ENCODE measurements around the gene KCNMA1.

The KCNMA1 gene

GRCh38 chr10:77120666-77121376 lies 516.8 kb downstream of the KCNMA1 start:
- DNase-seq: no peak

GRCh38 chr10:77120012-77120411 lies 517.6 kb downstream of the KCNMA1 start:
- no peak for DNase-seq

GRCh38 chr10:77118603-77119282 lies 518.9 kb downstream of the KCNMA1 start:
- DNase-seq: no peak

DNA sequence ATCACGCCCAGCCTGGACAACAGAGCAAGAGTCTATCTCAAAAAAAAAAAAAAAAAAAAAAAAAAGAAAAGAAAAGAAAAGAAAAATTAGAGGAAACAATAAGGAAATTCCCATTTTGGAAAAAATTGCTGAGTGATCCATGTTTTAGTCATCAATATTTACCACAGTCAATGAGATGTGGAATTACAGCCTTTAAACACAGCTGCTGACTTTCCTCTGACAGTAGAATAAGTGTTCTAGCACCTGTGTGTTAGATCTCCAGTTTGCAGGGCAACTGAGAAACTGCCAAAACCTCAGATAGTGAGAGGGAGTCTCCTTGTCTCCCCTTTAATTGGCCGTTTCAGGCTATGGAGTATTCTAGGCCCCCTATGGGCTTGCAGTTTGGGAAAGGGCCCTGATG lies 520.1 kb downstream of the KCNMA1 start:
- no peak for DNase-seq

DNA sequence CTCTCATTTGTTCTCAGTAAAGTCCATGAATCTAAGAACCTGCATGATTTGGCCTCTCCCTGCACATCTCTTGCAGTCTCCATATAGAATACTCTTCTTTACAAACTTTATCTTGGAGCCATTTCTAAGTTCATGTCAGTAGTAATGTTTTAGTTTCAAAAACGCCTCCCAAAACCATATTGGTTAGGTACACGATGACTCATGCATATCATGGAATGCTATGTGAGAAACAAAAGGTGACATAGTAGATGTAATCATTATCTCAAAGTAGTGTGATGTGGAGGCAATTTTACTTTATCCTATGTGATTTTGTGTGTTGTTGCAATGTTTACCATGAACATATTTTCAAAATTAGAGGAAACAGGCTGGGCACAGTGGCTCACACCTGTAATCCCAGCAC lies 520.7 kb downstream of the KCNMA1 start:
- DNase-seq: no peak

DNA sequence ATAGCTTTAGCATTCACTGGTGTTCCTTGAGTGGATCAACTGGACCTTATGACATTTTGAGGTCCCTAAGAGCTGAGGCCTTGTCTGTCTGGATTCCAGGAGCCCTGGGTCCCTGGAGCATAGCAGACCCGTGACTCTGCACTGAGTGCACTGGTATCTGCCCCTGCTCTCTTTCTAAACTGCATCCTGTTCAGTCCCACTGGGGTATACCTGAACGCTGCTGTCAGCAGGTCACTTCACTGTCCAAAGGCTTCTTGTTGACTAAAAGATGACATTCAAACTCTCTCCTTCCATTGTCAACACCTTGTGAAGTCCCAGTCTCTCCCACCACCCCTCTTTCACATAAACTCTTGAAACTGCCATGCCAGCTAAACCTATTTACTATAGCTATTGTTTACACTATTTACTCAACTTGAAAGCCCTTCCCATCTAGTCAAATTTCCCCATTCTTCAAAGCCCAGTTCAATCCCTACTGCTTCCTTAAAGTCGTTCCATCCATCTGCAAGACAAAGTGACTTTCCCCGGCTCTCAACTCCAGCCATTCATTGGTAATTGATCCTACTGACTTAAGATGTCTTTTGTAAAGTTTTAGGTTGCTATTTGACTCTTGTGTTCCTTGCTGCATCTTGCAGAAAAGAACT lies 523.3 kb downstream of the KCNMA1 start:
- no peak for DNase-seq

DNA sequence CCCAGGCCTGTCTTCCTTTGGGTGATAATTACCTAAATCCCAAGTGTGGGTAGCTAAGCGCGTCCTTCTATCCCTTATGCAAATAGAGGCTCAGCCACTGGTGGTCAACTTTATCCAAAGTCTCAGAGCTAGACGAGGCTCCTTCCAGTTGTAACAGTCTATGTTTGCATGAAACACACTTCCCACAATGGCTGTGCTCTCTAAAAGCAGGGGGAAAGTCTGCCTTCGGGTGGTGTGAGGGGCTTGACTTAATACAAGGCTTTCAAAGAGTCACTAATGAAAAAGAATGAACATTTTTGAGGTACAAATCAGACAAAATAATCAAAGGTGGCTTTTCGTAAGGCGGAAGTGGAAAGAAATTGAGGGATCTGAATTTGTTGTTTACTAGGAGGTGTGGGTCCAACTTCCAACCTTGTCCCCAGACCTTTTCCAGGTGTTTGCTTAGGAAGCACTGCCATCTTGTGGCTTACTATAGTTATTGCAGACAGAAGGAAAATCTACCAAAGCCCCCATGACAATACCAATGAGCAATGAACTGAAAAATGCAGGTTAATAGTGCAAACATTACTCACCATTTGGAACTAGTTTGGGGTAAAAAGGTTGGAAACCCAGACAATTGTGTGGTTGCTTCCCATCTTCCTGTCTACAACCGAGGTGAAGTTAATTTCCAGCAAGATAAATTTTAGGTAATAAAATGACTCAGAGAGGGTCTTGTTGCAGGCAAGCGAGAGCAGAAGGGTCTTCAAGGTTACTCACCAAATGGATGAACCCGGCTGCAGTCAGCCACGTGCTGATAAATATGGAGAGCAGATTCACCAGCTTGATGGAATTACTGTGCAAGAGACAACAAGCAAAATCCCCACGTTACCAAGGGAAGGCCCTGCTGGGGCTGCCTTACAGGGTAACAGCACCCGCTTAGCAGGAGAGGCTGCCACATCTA lies 525.7 kb downstream of the KCNMA1 start:
- peak; percentile 94 for DNase-seq

- no peak for DNase-seq
These were observed 526.9 kb downstream of the KCNMA1 start for GRCh38 chr10:77110757-77111156.

DNA sequence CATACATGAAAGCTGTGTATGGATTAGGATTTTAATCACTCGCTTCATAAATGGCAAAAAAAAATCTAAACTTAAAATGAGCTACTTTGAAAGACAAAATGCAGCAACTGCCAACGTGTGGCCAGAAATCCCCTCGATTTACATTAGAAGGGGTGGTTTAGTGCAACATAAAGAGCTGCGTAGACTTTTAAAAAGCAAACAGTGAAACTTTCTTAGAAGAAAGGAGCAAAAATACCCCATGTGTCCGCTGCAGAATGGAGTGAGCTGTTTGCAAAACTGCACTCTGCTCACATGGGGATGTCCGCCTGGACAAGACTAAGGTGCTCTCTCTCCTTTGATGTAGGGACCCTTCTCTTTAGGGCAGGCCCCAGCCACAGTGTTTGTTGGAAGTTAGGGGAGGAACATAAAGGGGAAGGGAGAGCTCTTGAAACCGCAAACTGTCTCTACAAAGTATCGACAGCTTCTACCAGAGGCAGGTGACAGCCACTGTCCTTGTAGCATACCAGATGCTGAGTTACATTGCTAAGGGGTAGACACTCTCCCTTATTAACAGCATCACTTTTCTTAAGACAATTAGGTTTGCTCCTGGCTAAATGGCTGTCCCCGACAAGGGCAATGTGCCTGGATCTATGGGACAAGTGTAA lies 528.1 kb downstream of the KCNMA1 start:
- no peak for DNase-seq

GRCh38 chr10:77106676-77107075 lies 530.9 kb downstream of the KCNMA1 start:
- no peak for DNase-seq

- peak; percentile 72 for DNase-seq
These were observed 531.8 kb downstream of the KCNMA1 start for GRCh38 chr10:77105761-77106221.

- DNase-seq: peak; percentile 90
These were observed 533.1 kb downstream of the KCNMA1 start for GRCh38 chr10:77104459-77104980.

DNA sequence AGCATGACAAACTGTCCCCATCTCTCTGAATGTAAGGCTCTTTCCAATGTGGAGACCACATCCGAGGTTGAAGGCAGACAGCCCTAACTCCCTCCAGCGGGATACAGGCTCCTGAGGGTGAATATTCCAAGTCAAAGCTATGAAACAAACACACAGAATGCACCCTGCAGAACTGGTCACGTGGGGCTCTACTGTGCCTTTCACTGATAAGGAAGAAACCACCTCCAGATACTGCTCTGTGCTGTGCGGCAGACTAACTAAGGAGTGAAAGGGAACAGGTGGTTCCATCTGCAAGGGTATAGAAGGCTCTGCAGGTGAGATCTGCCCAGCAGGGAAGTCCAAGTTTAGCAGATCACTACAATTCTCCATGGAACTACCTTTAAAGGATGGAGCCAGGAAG lies 534.4 kb downstream of the KCNMA1 start:
- no peak for DNase-seq

- DNase-seq: peak; percentile 41
These were observed 536.3 kb downstream of the KCNMA1 start for GRCh38 chr10:77101341-77101740.

DNA sequence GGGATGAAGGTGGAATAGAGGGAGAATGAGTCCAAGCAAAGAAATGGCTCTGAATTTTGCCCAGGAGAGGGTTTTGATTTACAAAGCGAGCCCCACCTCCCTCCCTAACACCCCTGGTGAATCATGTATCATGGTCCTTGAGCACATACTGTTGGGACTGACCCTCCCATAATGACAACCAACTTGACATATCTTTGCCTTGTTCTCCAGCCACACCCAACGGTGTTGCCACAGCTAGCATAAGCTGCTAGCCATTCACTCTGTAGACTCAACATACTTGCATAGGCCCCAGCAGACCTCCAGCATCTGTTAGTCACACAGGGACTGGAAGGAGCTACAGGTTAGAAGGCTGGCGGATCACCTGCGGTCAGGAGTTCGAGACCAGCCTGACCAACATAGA lies 538.5 kb downstream of the KCNMA1 start:
- no peak for DNase-seq

- DNase-seq: no peak
These were observed 540.0 kb downstream of the KCNMA1 start for GRCh38 chr10:77097625-77098024.

- no peak for DNase-seq
These were observed 544.5 kb downstream of the KCNMA1 start for GRCh38 chr10:77093126-77093525.

GRCh38 chr10:77091597-77092165 lies 545.9 kb downstream of the KCNMA1 start:
- no peak for DNase-seq

GRCh38 chr10:77090381-77091356 lies 546.9 kb downstream of the KCNMA1 start:
- DNase-seq: no peak

DNA sequence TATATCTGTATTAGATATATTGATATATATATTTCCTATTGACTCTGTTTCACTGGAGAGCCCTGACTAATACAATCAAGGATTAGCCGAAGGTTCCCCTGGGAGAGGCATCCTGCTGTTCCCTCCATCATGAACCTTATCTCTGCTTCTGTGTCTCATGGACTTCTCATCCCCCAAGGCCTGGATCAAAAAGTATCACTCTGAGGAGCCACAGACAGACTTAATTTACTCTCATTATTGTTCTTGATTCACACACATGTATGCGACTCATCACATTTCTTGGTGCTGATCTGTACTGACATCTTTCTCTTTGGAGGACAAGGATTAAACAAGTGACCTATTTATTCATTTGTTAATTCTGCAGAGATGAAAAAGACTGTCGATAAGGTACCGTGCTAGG lies 550.2 kb downstream of the KCNMA1 start:
- DNase-seq: peak; percentile 75
